NB4 (cell line): ENCODE data around the gene TPBG.

ENCODE experiments used
- POLR2A ChIP-seq: IDR thresholded peaks from 2 replicates; pipeline ENCODE4 v1.6.1; 2011; ENCODE audit warnings: mild to moderate bottlenecking; ENCODE audit not compliant: insufficient read length; ENCODE audit errors: extremely low read depth
- TF ChIP-seq, protein P1 (sequence below): IDR thresholded peaks from one replicate; pipeline ENCODE4 v1.5.1; 2012; ENCODE audit warnings: low read depth, low read length
- TF ChIP-seq, protein P2 (sequence below): IDR thresholded peaks from 2 replicates; pipeline ENCODE4 v1.6.1; 2011; ENCODE audit warnings: low read depth, low read length

DNA sequence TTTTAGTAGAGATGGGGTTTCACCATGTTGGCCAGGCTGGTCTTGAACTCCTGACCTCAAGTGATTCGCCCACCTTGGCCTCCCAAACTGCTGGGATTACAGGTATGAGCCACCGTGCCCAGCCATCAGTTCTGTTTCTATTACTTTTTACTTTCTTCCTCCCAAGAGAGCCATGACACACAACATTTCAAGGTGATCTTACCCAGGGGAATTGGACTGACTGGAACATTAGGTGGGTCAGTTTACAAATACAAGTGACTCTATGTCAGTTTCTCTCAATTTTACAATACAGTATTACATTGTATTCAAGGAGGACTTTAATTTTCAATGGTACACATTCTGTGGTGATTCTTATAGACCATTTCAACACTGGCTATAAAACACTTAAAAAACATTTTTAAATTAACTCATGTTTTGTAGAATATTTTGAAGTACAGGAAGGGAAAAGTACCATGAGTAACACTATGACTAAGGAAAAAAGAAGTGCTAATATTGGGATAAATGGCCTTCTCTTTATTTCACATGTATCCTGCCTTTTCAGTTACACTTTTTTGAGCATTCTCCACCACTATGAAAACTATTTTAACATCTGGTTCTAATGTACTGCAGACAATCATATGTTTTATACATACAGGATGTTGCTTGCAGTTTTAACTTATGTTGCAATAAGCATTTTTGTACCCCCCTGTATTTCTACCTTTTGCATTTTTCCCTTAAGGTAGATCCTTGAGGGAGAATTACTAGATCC lies 8.4 kb downstream of the TPBG start:
- no peak for TF ChIP-seq POLR2A
- TF ChIP-seq, protein P1, sequence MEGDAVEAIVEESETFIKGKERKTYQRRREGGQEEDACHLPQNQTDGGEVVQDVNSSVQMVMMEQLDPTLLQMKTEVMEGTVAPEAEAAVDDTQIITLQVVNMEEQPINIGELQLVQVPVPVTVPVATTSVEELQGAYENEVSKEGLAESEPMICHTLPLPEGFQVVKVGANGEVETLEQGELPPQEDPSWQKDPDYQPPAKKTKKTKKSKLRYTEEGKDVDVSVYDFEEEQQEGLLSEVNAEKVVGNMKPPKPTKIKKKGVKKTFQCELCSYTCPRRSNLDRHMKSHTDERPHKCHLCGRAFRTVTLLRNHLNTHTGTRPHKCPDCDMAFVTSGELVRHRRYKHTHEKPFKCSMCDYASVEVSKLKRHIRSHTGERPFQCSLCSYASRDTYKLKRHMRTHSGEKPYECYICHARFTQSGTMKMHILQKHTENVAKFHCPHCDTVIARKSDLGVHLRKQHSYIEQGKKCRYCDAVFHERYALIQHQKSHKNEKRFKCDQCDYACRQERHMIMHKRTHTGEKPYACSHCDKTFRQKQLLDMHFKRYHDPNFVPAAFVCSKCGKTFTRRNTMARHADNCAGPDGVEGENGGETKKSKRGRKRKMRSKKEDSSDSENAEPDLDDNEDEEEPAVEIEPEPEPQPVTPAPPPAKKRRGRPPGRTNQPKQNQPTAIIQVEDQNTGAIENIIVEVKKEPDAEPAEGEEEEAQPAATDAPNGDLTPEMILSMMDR: no peak
- TF ChIP-seq, protein P2, sequence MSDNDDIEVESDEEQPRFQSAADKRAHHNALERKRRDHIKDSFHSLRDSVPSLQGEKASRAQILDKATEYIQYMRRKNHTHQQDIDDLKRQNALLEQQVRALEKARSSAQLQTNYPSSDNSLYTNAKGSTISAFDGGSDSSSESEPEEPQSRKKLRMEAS: no peak
